HCT116 (cell line): ENCODE results near the gene PRRG1. TPM values are rescaled to one million over a fixed set of nuclear protein-coding genes. Genes with fewer than 3 reads are reported as not detected.

Source experiments
- ATAC-seq: fragments of 200-7000 bp; cut with Tn5 transposase; 2 replicates; pipeline ENCODE4 v1.9.1; 2020; ENCODE audit warnings: mild to moderate bottlenecking, moderate library complexity
- BruUV-seq: library from RNA; stranded (reverse); fragments of 400-500 nt; replicated peaks from 2 replicates; lab custom pipeline; 2021; lab: Mats Ljungman, UMichigan
- CTCF ChIA-PET: fragments of 300-600 bp; sonication (Branson Sonifier 250); formaldehyde crosslinking; loops from one replicate; lab custom pipeline; 2021; ENCODE audit warnings: antibody characterized with exemption; lab: Charles Lee
- POLR2A ChIA-PET: fragments of 300-600, 350-600 bp; sonication (Branson Sonifier 250); formaldehyde crosslinking; loops from one replicate; lab custom pipeline; 2021; ENCODE audit warnings: antibody characterized with exemption; lab: Charles Lee
- RAD21 ChIA-PET, 2 experiments: fragments of 300-600 bp; sonication (Branson Sonifier 250); formaldehyde crosslinking; loops; one replicate each; lab custom pipeline; 2023; ENCODE audit warnings: low total read pairs in 2 of 2; ENCODE audit not compliant: uncharacterized antibody in 2 of 2, unreplicated experiment in 2 of 2, low non-redundant PET in 1 of 2; lab: Charles Lee
- DNase-seq: peaks from one replicate; pipeline ENCODE4 v3.0.0-alpha.2; 2010; ENCODE audit warnings: low read depth, low spot score
- H2AFZ ChIP-seq: fragments of 200-600 bp; shearing (Covaris generic), sonication (generic); 2 replicates; pipeline ENCODE4 v1.6.1; 2017; ENCODE audit warnings: low read depth, mixed run types, mixed read lengths, antibody characterized with exemption, low read length; ENCODE audit not compliant: poor library complexity, severe bottlenecking
- H3K27ac ChIP-seq: 2 replicates; pipeline ENCODE4 v1.5.1; 2012; ENCODE audit warnings: low read depth, low read length
- H3K27me3 ChIP-seq: fragments of 200-600 bp; sonication (generic); 2 replicates; pipeline ENCODE4 v1.6.1; 2016; ENCODE audit warnings: mixed run types, low read length, mixed read lengths; ENCODE audit not compliant: insufficient read depth
- H3K36me3 ChIP-seq, 2 experiments: fragments of 200-500 bp in 1 of 2; fragments of 200-600 bp in 1 of 2; sonication (Bioruptor generic) in 1 of 2; sonication (generic) in 1 of 2; 2 replicates each; pipeline versions ENCODE4 v1.5.1 to v1.6.1; 2014 to 2016; ENCODE audit warnings: low read length in 2 of 2, inconsistent platforms in 1 of 2, mixed read lengths in 1 of 2, mixed run types in 1 of 2; ENCODE audit not compliant: insufficient read depth in 2 of 2, control insufficient read depth in 1 of 2
- H3K4me1 ChIP-seq, 2 experiments: fragments of 200-600 bp in 1 of 2; sonication (generic) in 1 of 2; 2 replicates each; pipeline versions ENCODE4 v1.5.1 to v1.6.1; 2012 to 2017; ENCODE audit warnings: low read length in 2 of 2, inconsistent platforms in 1 of 2, mild to moderate bottlenecking in 1 of 2, mixed read lengths in 1 of 2, mixed run types in 1 of 2, moderate library complexity in 1 of 2; ENCODE audit not compliant: insufficient read depth in 2 of 2, control insufficient read depth in 1 of 2
- H3K4me2 ChIP-seq: fragments of 200-600 bp; sonication (generic); 2 replicates; pipeline ENCODE4 v1.6.1; 2017; ENCODE audit warnings: mixed run types, low read length, mixed read lengths
- H3K4me3 ChIP-seq, 2 experiments: fragments of 200-600 bp in 1 of 2; sonication (generic) in 1 of 2; replicated peaks in 1 of 2; 2 replicates each; pipeline ENCODE4 v1.5.1; 2011 to 2016; ENCODE audit warnings: low read length in 2 of 2, control low read depth in 1 of 2, low read depth in 1 of 2, mild to moderate bottlenecking in 1 of 2, mixed read lengths in 1 of 2, mixed run types in 1 of 2
- H3K79me2 ChIP-seq: fragments of 200-600 bp; sonication (generic); 2 replicates; pipeline ENCODE4 v1.6.1; 2017; ENCODE audit warnings: mild to moderate bottlenecking, mixed run types, low read length, moderate library complexity, mixed read lengths; ENCODE audit not compliant: insufficient read depth
- H3K9ac ChIP-seq: fragments of 200-600 bp; sonication (generic); 2 replicates; pipeline ENCODE4 v1.6.1; 2016; ENCODE audit warnings: low read length, mixed read lengths
- H3K9me2 ChIP-seq: fragments of 200-600 bp; sonication (generic), shearing (Covaris generic); 2 replicates; pipeline ENCODE4 v1.6.1; 2017; ENCODE audit warnings: mixed run types, mild to moderate bottlenecking, moderate library complexity; ENCODE audit not compliant: insufficient read depth
- H3K9me3 ChIP-seq, 2 experiments: fragments of 200-500 bp in 1 of 2; fragments of 200-600 bp in 1 of 2; sonication (Bioruptor generic) in 1 of 2; sonication (generic) in 1 of 2; 2 replicates each; pipeline ENCODE4 v1.6.1; 2014 to 2017; ENCODE audit warnings: low read length in 2 of 2, mixed read lengths in 2 of 2, inconsistent platforms in 1 of 2, low read depth in 1 of 2, mild to moderate bottlenecking in 1 of 2, mixed run types in 1 of 2, moderate library complexity in 1 of 2; ENCODE audit not compliant: control insufficient read depth in 1 of 2, insufficient read depth in 1 of 2
- H4K20me1 ChIP-seq: fragments of 200-600 bp; sonication (generic), shearing (Covaris generic); 2 replicates; pipeline ENCODE4 v1.6.1; 2017; ENCODE audit warnings: mixed run types, mild to moderate bottlenecking, moderate library complexity; ENCODE audit not compliant: insufficient read depth
- CBX3 ChIP-seq: IDR thresholded peaks from 2 replicates; pipeline ENCODE4 v1.6.1; 2012; ENCODE audit warnings: low read depth
- CEBPB ChIP-seq: IDR thresholded peaks from 2 replicates; pipeline ENCODE4 v1.6.1; 2012; ENCODE audit warnings: low read depth
- EGR1 ChIP-seq: IDR thresholded peaks from 2 replicates; pipeline ENCODE4 v1.6.1; 2012; ENCODE audit warnings: low read depth
- EZH2 ChIP-seq: fragments of 200-600 bp; sonication (generic); IDR thresholded peaks from 2 replicates; pipeline ENCODE4 v1.6.1; 2017; ENCODE audit warnings: antibody characterized with exemption, mixed run types
- FOSL1 ChIP-seq: IDR thresholded peaks from 2 replicates; pipeline ENCODE4 v1.6.1; 2012; ENCODE audit warnings: low read depth
- JUND ChIP-seq: IDR thresholded peaks from 2 replicates; pipeline ENCODE4 v1.6.1; 2012
- POLR2A ChIP-seq: IDR thresholded peaks from 2 replicates; pipeline ENCODE4 v1.7.0; 2011; ENCODE audit warnings: borderline replicate concordance; ENCODE audit not compliant: insufficient read depth, insufficient read length; ENCODE audit errors: extremely low read depth
- RAD21 ChIP-seq: IDR thresholded peaks from 2 replicates; pipeline ENCODE4 v1.6.1; 2012; ENCODE audit warnings: low read depth, mild to moderate bottlenecking
- SIN3A ChIP-seq: IDR thresholded peaks from 2 replicates; pipeline ENCODE4 v1.6.1; 2012; ENCODE audit warnings: low read depth
- SP1 ChIP-seq: IDR thresholded peaks from 2 replicates; pipeline ENCODE4 v1.6.1; 2012; ENCODE audit warnings: low read depth
- TCF7L2 ChIP-seq: IDR thresholded peaks from 2 replicates; pipeline ENCODE4 v1.7.0; 2011; ENCODE audit warnings: borderline replicate concordance, inconsistent platforms; ENCODE audit not compliant: insufficient read depth, insufficient read length; ENCODE audit errors: extremely low read depth
- YY1 ChIP-seq: IDR thresholded peaks from 2 replicates; pipeline ENCODE4 v1.6.1; 2011; ENCODE audit warnings: low read length, low read depth, moderate library complexity, mild to moderate bottlenecking; ENCODE audit not compliant: insufficient replicate concordance; ENCODE audit errors: extremely low read depth
- ZFX ChIP-seq: fragments of 450-650 bp; IDR thresholded peaks from 2 replicates; pipeline ENCODE4 v1.6.1; 2017
- intact Hi-C: fragments of 100-400 bp; cut with micrococcal nuclease; formaldehyde crosslinking; loops from 2 replicates; pipeline ENCODE4 v1.10.0; 2022
- total RNA-seq: library from RNA; stranded (reverse); gene quantifications from one replicate; pipeline ENCODE4 v1.2.1, GENCODE V29; 2021; ENCODE audit not compliant: unreplicated experiment
- TF ChIP-seq, protein P1 (sequence below): IDR thresholded peaks from 2 replicates; pipeline ENCODE4 v1.6.1; 2011; ENCODE audit warnings: mild to moderate bottlenecking, low read length, moderate library complexity; ENCODE audit not compliant: insufficient replicate concordance; ENCODE audit errors: extremely low read depth
- TF ChIP-seq, protein P2 (sequence below), 3 experiments: fragments of 200-600 bp in 1 of 3; sonication (generic) in 1 of 3; IDR thresholded peaks in 2 of 3; conservative IDR thresholded peaks in 1 of 3; 2 replicates each; pipeline ENCODE4 v1.5.1; 2012 to 2017; ENCODE audit warnings: low read depth in 2 of 3, low read length in 2 of 3, antibody characterized with exemption in 1 of 3, borderline replicate concordance in 1 of 3, control low read depth in 1 of 3, mild to moderate bottlenecking in 1 of 3, mixed read lengths in 1 of 3, mixed run types in 1 of 3, moderate library complexity in 1 of 3; ENCODE audit not compliant: insufficient read depth in 1 of 3
- TF ChIP-seq, protein P3 (sequence below): IDR thresholded peaks from 2 replicates; pipeline ENCODE4 v1.6.1; 2012

PRRG1 gene
- total RNA-seq, 1 experiment from 2014 or later: 16.0 TPM

DNA sequence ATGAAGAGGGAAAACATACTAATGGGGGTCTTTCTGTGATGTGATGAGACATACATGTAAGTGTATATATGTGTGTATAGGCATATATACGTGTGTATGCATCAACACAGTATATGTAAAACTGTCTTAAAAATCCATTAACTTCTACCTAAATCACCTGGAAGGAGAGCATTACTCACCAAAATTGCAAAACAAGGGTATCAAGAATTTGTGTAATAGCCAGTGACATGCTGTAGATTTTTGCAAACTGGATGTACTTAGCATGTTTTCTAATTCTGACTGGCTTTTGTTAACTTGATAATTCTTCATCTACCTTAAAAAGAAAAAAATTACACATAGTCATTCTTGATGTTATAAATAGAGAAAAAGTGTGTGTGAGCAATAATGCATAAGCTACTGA is 104.7 kb downstream of the PRRG1 start:
- no peak overlapping the region for H3K4me3 ChIP-seq
- POLR2A ChIA-PET: no interaction called here
- TF ChIP-seq, protein P1, sequence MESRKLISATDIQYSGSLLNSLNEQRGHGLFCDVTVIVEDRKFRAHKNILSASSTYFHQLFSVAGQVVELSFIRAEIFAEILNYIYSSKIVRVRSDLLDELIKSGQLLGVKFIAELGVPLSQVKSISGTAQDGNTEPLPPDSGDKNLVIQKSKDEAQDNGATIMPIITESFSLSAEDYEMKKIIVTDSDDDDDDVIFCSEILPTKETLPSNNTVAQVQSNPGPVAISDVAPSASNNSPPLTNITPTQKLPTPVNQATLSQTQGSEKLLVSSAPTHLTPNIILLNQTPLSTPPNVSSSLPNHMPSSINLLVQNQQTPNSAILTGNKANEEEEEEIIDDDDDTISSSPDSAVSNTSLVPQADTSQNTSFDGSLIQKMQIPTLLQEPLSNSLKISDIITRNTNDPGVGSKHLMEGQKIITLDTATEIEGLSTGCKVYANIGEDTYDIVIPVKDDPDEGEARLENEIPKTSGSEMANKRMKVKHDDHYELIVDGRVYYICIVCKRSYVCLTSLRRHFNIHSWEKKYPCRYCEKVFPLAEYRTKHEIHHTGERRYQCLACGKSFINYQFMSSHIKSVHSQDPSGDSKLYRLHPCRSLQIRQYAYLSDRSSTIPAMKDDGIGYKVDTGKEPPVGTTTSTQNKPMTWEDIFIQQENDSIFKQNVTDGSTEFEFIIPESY: no peak
- 0 out of 2 replicates have a peak, but pooled peaks have one; percentile 20 for TF ChIP-seq CEBPB
- no peaks in the 10 kb centered on the region for H4K20me1 ChIP-seq
- CTCF ChIA-PET: no interaction called here
- peak overlapping the region; percentile 76 for H3K4me2 ChIP-seq
- intact Hi-C loops: no loop called here
- ATAC-seq (no peak), DNase-seq (no peak)
- H3K27ac ChIP-seq: peak overlapping the region; percentile 81; the same call in 1 of the 2 replicates
- H3K79me2 ChIP-seq: peaks cover 11% of the 10 kb centered on the region
- no peak overlapping the region for H2AFZ ChIP-seq
- no peaks in the 10 kb centered on the region for H3K27me3 ChIP-seq
- no peaks in the 10 kb centered on the region for H3K9me2 ChIP-seq
- H3K4me1 ChIP-seq: peaks cover 30 to 45% of the 10 kb centered on the region in 2 experiments
- no peaks in the 10 kb centered on the region for H3K9me3 ChIP-seq
- H3K36me3 ChIP-seq: no peaks in the 10 kb centered on the region
- BruUV-seq: no TSS peak
- RAD21 ChIA-PET: no interaction called here
- peak overlapping the region; percentile 6; the same call in 1 of the 2 replicates for H3K9ac ChIP-seq

DNA sequence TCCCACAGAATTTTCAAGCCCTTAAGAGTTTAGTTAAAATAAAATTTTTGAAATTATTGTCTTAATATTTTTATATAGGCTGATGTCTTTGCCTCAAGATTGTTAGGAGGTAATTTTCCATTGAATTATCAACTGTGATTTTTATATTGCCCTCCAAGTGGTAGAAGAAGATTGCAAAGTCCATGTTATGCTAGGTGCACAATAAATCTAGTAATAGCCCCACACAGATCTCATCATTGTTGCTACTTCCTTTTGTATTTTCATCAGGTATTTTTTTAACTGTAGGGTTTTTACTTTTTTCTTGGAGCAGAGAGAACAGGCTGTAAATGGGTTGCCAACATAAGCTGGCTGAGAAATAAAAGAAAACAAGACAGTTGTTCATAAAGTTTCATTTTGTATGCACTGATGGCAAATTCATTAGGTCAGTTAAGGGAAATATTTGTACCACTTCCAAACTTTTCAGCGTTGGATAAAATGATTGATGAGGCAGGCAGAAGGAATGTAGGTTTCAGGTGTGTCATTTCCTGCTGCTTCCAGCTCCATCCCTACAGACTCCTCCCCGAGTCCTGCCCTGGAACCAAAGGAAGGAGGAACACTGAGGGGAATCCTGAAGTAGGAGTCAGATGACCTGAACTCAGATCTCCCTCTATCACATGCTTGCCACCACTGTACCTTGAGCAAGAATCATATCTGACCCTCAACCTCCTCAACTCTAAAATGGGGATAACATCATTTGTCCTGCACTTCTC is 105.5 kb downstream of the PRRG1 start:
- TF ChIP-seq ZFX (no peak), SIN3A (peak; percentile 62), RAD21 (peak; percentile 11; the same call in 1 of the 2 replicates), TCF7L2 (no peak), EZH2 (no peak), YY1 (no peak), FOSL1 (peak; percentile 64), CBX3 (peak; percentile 61; the same call in 1 of the 2 replicates), POLR2A (no peak), SP1 (peak; percentile 62), JUND (peak; percentile 73), EGR1 (no peak)
- TF ChIP-seq, protein P2, sequence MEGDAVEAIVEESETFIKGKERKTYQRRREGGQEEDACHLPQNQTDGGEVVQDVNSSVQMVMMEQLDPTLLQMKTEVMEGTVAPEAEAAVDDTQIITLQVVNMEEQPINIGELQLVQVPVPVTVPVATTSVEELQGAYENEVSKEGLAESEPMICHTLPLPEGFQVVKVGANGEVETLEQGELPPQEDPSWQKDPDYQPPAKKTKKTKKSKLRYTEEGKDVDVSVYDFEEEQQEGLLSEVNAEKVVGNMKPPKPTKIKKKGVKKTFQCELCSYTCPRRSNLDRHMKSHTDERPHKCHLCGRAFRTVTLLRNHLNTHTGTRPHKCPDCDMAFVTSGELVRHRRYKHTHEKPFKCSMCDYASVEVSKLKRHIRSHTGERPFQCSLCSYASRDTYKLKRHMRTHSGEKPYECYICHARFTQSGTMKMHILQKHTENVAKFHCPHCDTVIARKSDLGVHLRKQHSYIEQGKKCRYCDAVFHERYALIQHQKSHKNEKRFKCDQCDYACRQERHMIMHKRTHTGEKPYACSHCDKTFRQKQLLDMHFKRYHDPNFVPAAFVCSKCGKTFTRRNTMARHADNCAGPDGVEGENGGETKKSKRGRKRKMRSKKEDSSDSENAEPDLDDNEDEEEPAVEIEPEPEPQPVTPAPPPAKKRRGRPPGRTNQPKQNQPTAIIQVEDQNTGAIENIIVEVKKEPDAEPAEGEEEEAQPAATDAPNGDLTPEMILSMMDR (IDR thresholded peaks at IDR 0.05 in 2 of 3, conservative IDR thresholded peaks at IDR 0.05 in 1 of 3; ENCODE audit: borderline replicate concordance in 1 of 3, insufficient read depth in 1 of 3, low read depth in 2 of 3, low read length in 2 of 3): no peak
- TF ChIP-seq, protein P3, sequence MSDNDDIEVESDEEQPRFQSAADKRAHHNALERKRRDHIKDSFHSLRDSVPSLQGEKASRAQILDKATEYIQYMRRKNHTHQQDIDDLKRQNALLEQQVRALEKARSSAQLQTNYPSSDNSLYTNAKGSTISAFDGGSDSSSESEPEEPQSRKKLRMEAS: peak; percentile 57
- no peaks in the 10 kb centered on the region for H3K36me3 ChIP-seq
- H3K4me3 ChIP-seq: peak overlapping the region in 1 of 2 experiments; percentile 34; a peak in 3 of 4 replicates
- H3K27me3 ChIP-seq: no peaks in the 10 kb centered on the region
- H4K20me1 ChIP-seq: no peaks in the 10 kb centered on the region
- DNase-seq: peak; percentile 73
- no peaks in the 10 kb centered on the region for H3K9me3 ChIP-seq
- no TSS peak for BruUV-seq
- H3K9me2 ChIP-seq: no peaks in the 10 kb centered on the region
- H3K79me2 ChIP-seq: peaks cover 11% of the 10 kb centered on the region
- POLR2A ChIA-PET: no interaction called here
- peak overlapping the region; percentile 81 for H3K27ac ChIP-seq
- no peak overlapping the region for H2AFZ ChIP-seq
- RAD21 ChIA-PET: no interaction called here
- H3K4me2 ChIP-seq: peak overlapping the region; percentile 76
- peaks cover 30 to 53% of the 10 kb centered on the region in 2 experiments for H3K4me1 ChIP-seq
- ATAC-seq: peak; percentile 98
- intact Hi-C loops: no loop called here
- CTCF ChIA-PET: no interaction called here
- peak overlapping the region; percentile 63 for H3K9ac ChIP-seq
